ENCODE data around the gene SLC6A1. TPM values are rescaled to one million over a fixed set of nuclear protein-coding genes. Genes with fewer than 3 reads are reported as not detected.

SLC6A1 gene
- total RNA-seq, 1 experiment from 2014 or later = not detected

DNA sequence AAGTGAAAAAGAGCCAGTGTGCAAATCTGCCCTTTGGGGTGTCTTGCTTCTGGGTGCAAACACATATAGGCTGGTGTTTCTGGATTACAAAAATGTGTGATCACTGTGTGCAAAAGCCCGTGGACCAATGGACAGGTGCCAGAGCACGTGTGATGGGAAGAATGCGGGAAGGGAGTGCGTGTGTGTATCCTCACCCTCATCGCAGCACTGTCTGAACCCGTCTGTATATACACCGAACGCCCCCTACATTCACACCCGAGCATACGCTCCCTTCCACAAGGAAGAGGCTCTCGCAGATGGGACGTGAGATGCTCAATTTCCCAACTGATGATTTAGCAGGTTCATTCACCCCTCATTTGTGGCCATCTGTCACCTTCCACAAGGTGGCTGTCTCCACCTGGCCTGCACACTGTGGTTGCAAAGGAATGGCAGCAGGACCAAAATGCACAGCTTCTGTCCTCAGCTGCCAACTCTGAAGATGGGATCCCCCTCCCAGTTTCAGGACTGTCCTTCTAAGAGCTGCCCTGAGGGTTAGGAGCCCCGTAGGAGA is 19.4 kb upstream of the SLC6A1 start:
- no peaks in the 10 kb centered on the region for H3K79me2 ChIP-seq (ENCODE audit: insufficient read depth, low read length)
- no peak overlapping the region for H3K27ac ChIP-seq (ENCODE audit: insufficient read length, low read depth, low read length)
- Mint-ChIP-seq H3K9me3 (no peaks in the 10 kb centered on the region), H3K27me3 (ENCODE audit: low read depth) (peaks cover 16% of the 10 kb centered on the region), H3K4me3 (no peak overlapping the region), H3K27ac (no peak overlapping the region; a peak in 1 of 7 replicates), H3K36me3 (ENCODE audit: insufficient read depth in 1 of 3, low read depth in 3 of 3) (no peaks in the 10 kb centered on the region), H3K4me1 (peaks cover 24 to 30% of the 10 kb centered on the region in 2 experiments)
- no peak overlapping the region for H3K9ac ChIP-seq (ENCODE audit: extremely low read depth, insufficient read length, low read length)
- no peak overlapping the region for H2BK12ac ChIP-seq (ENCODE audit: insufficient read length, low read depth, low read length)
- H3K4me2 ChIP-seq (ENCODE audit: insufficient read depth, insufficient read length, low read length) = no peak overlapping the region
- TF ChIP-seq, protein P1, sequence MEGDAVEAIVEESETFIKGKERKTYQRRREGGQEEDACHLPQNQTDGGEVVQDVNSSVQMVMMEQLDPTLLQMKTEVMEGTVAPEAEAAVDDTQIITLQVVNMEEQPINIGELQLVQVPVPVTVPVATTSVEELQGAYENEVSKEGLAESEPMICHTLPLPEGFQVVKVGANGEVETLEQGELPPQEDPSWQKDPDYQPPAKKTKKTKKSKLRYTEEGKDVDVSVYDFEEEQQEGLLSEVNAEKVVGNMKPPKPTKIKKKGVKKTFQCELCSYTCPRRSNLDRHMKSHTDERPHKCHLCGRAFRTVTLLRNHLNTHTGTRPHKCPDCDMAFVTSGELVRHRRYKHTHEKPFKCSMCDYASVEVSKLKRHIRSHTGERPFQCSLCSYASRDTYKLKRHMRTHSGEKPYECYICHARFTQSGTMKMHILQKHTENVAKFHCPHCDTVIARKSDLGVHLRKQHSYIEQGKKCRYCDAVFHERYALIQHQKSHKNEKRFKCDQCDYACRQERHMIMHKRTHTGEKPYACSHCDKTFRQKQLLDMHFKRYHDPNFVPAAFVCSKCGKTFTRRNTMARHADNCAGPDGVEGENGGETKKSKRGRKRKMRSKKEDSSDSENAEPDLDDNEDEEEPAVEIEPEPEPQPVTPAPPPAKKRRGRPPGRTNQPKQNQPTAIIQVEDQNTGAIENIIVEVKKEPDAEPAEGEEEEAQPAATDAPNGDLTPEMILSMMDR (conservative IDR thresholded peaks at IDR 0.05) = no peak; the same call in 2 of the 3 replicates
- H4K91ac ChIP-seq (ENCODE audit: insufficient read length, low read depth, low read length) = no peak overlapping the region
- no peaks in the 10 kb centered on the region for H4K20me1 ChIP-seq (ENCODE audit: control insufficient read depth, insufficient read depth, insufficient read length)
- H3K4me1 ChIP-seq (ENCODE audit: insufficient read depth, low read length) = peaks cover 10% of the 10 kb centered on the region; the same call in 1 of the 2 replicates
- H3T11ph ChIP-seq (ENCODE audit: low read length) = no peak overlapping the region
- no peak for DNase-seq
- H4K5ac ChIP-seq (ENCODE audit: insufficient read length, low read depth, low read length) = no peak overlapping the region
- H2BK20ac ChIP-seq (ENCODE audit: low read depth, low read length, poor library complexity, severe bottlenecking) = no peak overlapping the region
- H3K4ac ChIP-seq (ENCODE audit: low read depth, low read length) = no peak overlapping the region
- no peak overlapping the region for H3K23ac ChIP-seq (ENCODE audit: insufficient read length, low read depth, low read length)
- H2AK5ac ChIP-seq (ENCODE audit: insufficient read length, low read length) = no peak overlapping the region
- no peaks in the 10 kb centered on the region for H3K23me2 ChIP-seq (ENCODE audit: insufficient read length, low read depth, low read length, poor library complexity, severe bottlenecking)
- no peak overlapping the region for H3K14ac ChIP-seq (ENCODE audit: insufficient read depth, low read length)
- no peak overlapping the region for H3K56ac ChIP-seq (ENCODE audit: insufficient read length, low read depth, low read length)
- H2AFZ ChIP-seq (ENCODE audit: low read length) = no peak overlapping the region
- no peaks in the 10 kb centered on the region for H3K27me3 ChIP-seq (ENCODE audit: insufficient read depth, low read length)
- WGBS (ENCODE audit: extremely low coverage, insufficient read length, low lambda C conversion rate) = no CpG with 5 or more reads among the region's 13 CpGs
- H4K8ac ChIP-seq (replicated peaks; ENCODE audit: insufficient read length, low read depth, low read length) = no peak overlapping the region
- no peaks in the 10 kb centered on the region for H3K9me3 ChIP-seq (ENCODE audit: control insufficient read depth, low read depth, low read length)
- no peak overlapping the region for H3K18ac ChIP-seq (ENCODE audit: insufficient read length, low read depth, low read length)
- H2BK5ac ChIP-seq (ENCODE audit: insufficient read length, low read length) = no peak overlapping the region
- no peak overlapping the region for H2BK120ac ChIP-seq (ENCODE audit: low read depth, low read length, poor library complexity, severe bottlenecking)
- H3K79me1 ChIP-seq (ENCODE audit: insufficient read depth, low read depth, low read length, poor library complexity, severe bottlenecking) = no peaks in the 10 kb centered on the region
- no peak overlapping the region for H2BK15ac ChIP-seq (ENCODE audit: low read depth, low read length)
